Astrocyte (in vitro differentiated cells and primary cell): ENCODE data around the gene EXOC4. TPM values are rescaled to one million over a fixed set of nuclear protein-coding genes. Genes with fewer than 3 reads are reported as not detected.

Experiments
- DNase-seq: peaks from one replicate; pipeline ENCODE4 v3.0.0-alpha.2; 2010; ENCODE audit warnings: low read depth
- FAIRE-seq: peaks from 2 replicates; lab custom pipeline; 2011; peaks lifted over from hg19 to GRCh38; lab: Jason Lieb, UNC
- H2AFZ ChIP-seq: 2 replicates; pipeline ENCODE4 v1.6.0; 2012; ENCODE audit warnings: low read depth, low read length, inconsistent platforms
- H3K27ac ChIP-seq: 2 replicates; pipeline ENCODE4 v1.5.1; 2011; ENCODE audit warnings: low read depth, low read length, inconsistent platforms
- H3K27me3 ChIP-seq: 2 replicates; pipeline ENCODE4 v1.6.0; 2011; ENCODE audit warnings: low read length, inconsistent platforms; ENCODE audit not compliant: insufficient read depth
- H3K36me3 ChIP-seq: 2 replicates; pipeline ENCODE4 v1.5.1; 2011; ENCODE audit warnings: low read length, inconsistent platforms; ENCODE audit not compliant: insufficient read depth
- H3K4me1 ChIP-seq: 2 replicates; pipeline ENCODE4 v1.5.1; 2011; ENCODE audit warnings: low read length, inconsistent platforms; ENCODE audit not compliant: insufficient read depth
- H3K4me2 ChIP-seq: 2 replicates; pipeline ENCODE4 v1.6.0; 2012; ENCODE audit warnings: low read length, inconsistent platforms
- H3K4me3 ChIP-seq: 2 replicates; pipeline ENCODE4 v1.5.1; 2011; ENCODE audit warnings: low read depth, mild to moderate bottlenecking, low read length, inconsistent platforms; ENCODE audit not compliant: insufficient read depth
- H3K79me2 ChIP-seq: 2 replicates; pipeline ENCODE4 v1.6.0; 2012; ENCODE audit warnings: mild to moderate bottlenecking, low read length, inconsistent platforms; ENCODE audit not compliant: insufficient read depth
- H3K9ac ChIP-seq: 2 replicates; pipeline ENCODE4 v1.6.0; 2012; ENCODE audit warnings: mild to moderate bottlenecking, low read length, inconsistent platforms
- H3K9me3 ChIP-seq: 2 replicates; pipeline ENCODE4 v1.5.1; 2012; ENCODE audit warnings: low read depth, mild to moderate bottlenecking, low read length, inconsistent platforms; ENCODE audit not compliant: insufficient read depth
- H4K20me1 ChIP-seq: 2 replicates; pipeline ENCODE4 v1.6.0; 2012; ENCODE audit warnings: low read length, inconsistent platforms; ENCODE audit not compliant: insufficient read depth
- H3K27ac Mint-ChIP-seq: one replicate; pipeline ENCODE4 v1.8.0; 2021; ENCODE audit warnings: mild to moderate bottlenecking, mixed read lengths; ENCODE audit not compliant: unreplicated experiment
- H3K27me3 Mint-ChIP-seq: one replicate; pipeline ENCODE4 v1.8.0; 2021; ENCODE audit warnings: low read depth, mixed read lengths; ENCODE audit not compliant: unreplicated experiment
- H3K36me3 Mint-ChIP-seq: one replicate; pipeline ENCODE4 v1.8.0; 2021; ENCODE audit warnings: low read depth, mixed read lengths; ENCODE audit not compliant: unreplicated experiment
- H3K4me1 Mint-ChIP-seq: one replicate; pipeline ENCODE4 v1.8.0; 2021; ENCODE audit warnings: low read depth, mixed read lengths; ENCODE audit not compliant: unreplicated experiment
- H3K4me3 Mint-ChIP-seq: one replicate; pipeline ENCODE4 v1.8.0; 2021; ENCODE audit warnings: mild to moderate bottlenecking, moderate library complexity, mixed read lengths; ENCODE audit not compliant: unreplicated experiment
- H3K9me3 Mint-ChIP-seq: one replicate; pipeline ENCODE4 v1.8.0; 2021; ENCODE audit warnings: mild to moderate bottlenecking, mixed read lengths; ENCODE audit not compliant: unreplicated experiment
- CTCF ChIP-seq: IDR thresholded peaks from 2 replicates; pipeline ENCODE4 v1.5.1; 2011; ENCODE audit warnings: low read depth, mild to moderate bottlenecking, inconsistent platforms, low read length, moderate library complexity; ENCODE audit not compliant: insufficient read depth
- EZH2 ChIP-seq: IDR thresholded peaks from 2 replicates; pipeline ENCODE4 v1.6.1; 2012; ENCODE audit warnings: mild to moderate bottlenecking, low read length, inconsistent platforms; ENCODE audit not compliant: insufficient read depth
- total RNA-seq: library from RNA; stranded (reverse); gene quantifications from 2 replicates; pipeline ENCODE4 v1.2.1, GENCODE V29; 2021

The EXOC4 gene
- total RNA-seq, 1 donor from 2014 or later = 57.5 TPM

- H3K4me3 Mint-ChIP-seq = no peak overlapping the region
- Histone ChIP-seq H3K4me3 (no peak overlapping the region), H3K36me3 (no peaks in the 10 kb centered on the region), H3K27me3 (no peaks in the 10 kb centered on the region), H3K79me2 (no peaks in the 10 kb centered on the region), H3K9me3 (no peaks in the 10 kb centered on the region), H4K20me1 (no peaks in the 10 kb centered on the region), H2AFZ (no peak overlapping the region), H3K4me1 (no peaks in the 10 kb centered on the region), H3K4me2 (no peak overlapping the region), H3K27ac (no peak overlapping the region), H3K9ac (no peak overlapping the region)
- H3K4me1 Mint-ChIP-seq = no peaks in the 10 kb centered on the region
- no peak overlapping the region for H3K27ac Mint-ChIP-seq
- no peaks in the 10 kb centered on the region for H3K9me3 Mint-ChIP-seq
- FAIRE-seq (no peak), DNase-seq (no peak)
- TF ChIP-seq EZH2 (no peak), CTCF (no peak)
- H3K36me3 Mint-ChIP-seq = peaks cover 7% of the 10 kb centered on the region
- H3K27me3 Mint-ChIP-seq = no peaks in the 10 kb centered on the region
These were observed 567.7 kb downstream of the EXOC4 start for GRCh38 chr7:133820584-133820983.

- Mint-ChIP-seq H3K27ac (no peak overlapping the region), H3K4me1 (no peaks in the 10 kb centered on the region), H3K9me3 (no peaks in the 10 kb centered on the region), H3K4me3 (no peak overlapping the region), H3K27me3 (no peaks in the 10 kb centered on the region), H3K36me3 (peaks cover 7% of the 10 kb centered on the region)
- no peak for FAIRE-seq
- TF ChIP-seq EZH2 = no peak
- TF ChIP-seq CTCF = no peak
- no peaks in the 10 kb centered on the region for H3K4me1 ChIP-seq
- no peak for DNase-seq
- H3K4me2 ChIP-seq = no peak overlapping the region
- no peaks in the 10 kb centered on the region for H4K20me1 ChIP-seq
- no peaks in the 10 kb centered on the region for H3K9me3 ChIP-seq
- H3K4me3 ChIP-seq = no peak overlapping the region
- no peak overlapping the region for H3K9ac ChIP-seq
- no peaks in the 10 kb centered on the region for H3K79me2 ChIP-seq
- no peak overlapping the region for H2AFZ ChIP-seq
- no peaks in the 10 kb centered on the region for H3K27me3 ChIP-seq
- no peaks in the 10 kb centered on the region for H3K36me3 ChIP-seq
- no peak overlapping the region for H3K27ac ChIP-seq
These were observed 568.3 kb downstream of the EXOC4 start for GRCh38 chr7:133821171-133821570.

- no peak for DNase-seq
- TF ChIP-seq EZH2 (no peak), CTCF (no peak)
- H3K27ac Mint-ChIP-seq = no peak overlapping the region
These were observed 569.2 kb downstream of the EXOC4 start for GRCh38 chr7:133822001-133822641.

More at GRCh38 chr7:133822001-133822641, 569.2 kb downstream of the EXOC4 start:
- Histone ChIP-seq H3K36me3 (no peaks in the 10 kb centered on the region), H3K27me3 (no peaks in the 10 kb centered on the region), H3K4me3 (no peak overlapping the region), H3K9ac (no peak overlapping the region), H3K4me1 (no peaks in the 10 kb centered on the region), H4K20me1 (no peaks in the 10 kb centered on the region), H2AFZ (no peak overlapping the region), H3K4me2 (no peak overlapping the region), H3K79me2 (no peaks in the 10 kb centered on the region), H3K9me3 (no peaks in the 10 kb centered on the region), H3K27ac (no peak overlapping the region)
- no peaks in the 10 kb centered on the region for H3K9me3 Mint-ChIP-seq
- H3K4me1 Mint-ChIP-seq = no peaks in the 10 kb centered on the region
- H3K4me3 Mint-ChIP-seq = no peak overlapping the region
- H3K27me3 Mint-ChIP-seq = no peaks in the 10 kb centered on the region
- peaks cover 7% of the 10 kb centered on the region for H3K36me3 Mint-ChIP-seq
- FAIRE-seq = no peak
